CD4-positive, alpha-beta T cell treated with Interleukin-17A for 4 hours (primary cell): Measurements from ENCODE around the gene CDH18.

ENCODE experiments used
- DNase-seq: peaks from one replicate; pipeline ENCODE4 v3.0.0-alpha.2; 2020; ENCODE audit warnings: mixed read lengths

The CDH18 gene

GRCh38 chr5:19928562-19929421 lies 59.2 kb downstream of the CDH18 start:
- DNase-seq, result no peak

- DNase-seq, result no peak
Measured at GRCh38 chr5:19927919-19928318, 60.1 kb downstream of the CDH18 start.

GRCh38 chr5:19927170-19927569 lies 60.8 kb downstream of the CDH18 start:
- DNase-seq, result no peak

- no peak for DNase-seq
Measured at GRCh38 chr5:19923742-19924141, 64.3 kb downstream of the CDH18 start.

GRCh38 chr5:19920761-19921160 lies 67.2 kb downstream of the CDH18 start:
- no peak for DNase-seq

- no peak for DNase-seq
Measured at GRCh38 chr5:19918780-19919179, 69.2 kb downstream of the CDH18 start.

GRCh38 chr5:19917588-19918122 lies 70.3 kb downstream of the CDH18 start:
- DNase-seq, result no peak

GRCh38 chr5:19910136-19910535 lies 77.9 kb downstream of the CDH18 start:
- no peak for DNase-seq

- no peak for DNase-seq
Measured at GRCh38 chr5:19904766-19905165, 83.2 kb downstream of the CDH18 start.

GRCh38 chr5:19903611-19904010 lies 84.4 kb downstream of the CDH18 start:
- DNase-seq, result no peak

- DNase-seq, result no peak
Measured at GRCh38 chr5:19902316-19902934, 85.6 kb downstream of the CDH18 start.

- DNase-seq, result no peak
Measured at GRCh38 chr5:19900269-19900668, 87.7 kb downstream of the CDH18 start.

- no peak for DNase-seq
Measured at GRCh38 chr5:19891658-19892057, 96.3 kb downstream of the CDH18 start.

GRCh38 chr5:19886123-19886917 lies 101.7 kb downstream of the CDH18 start:
- no peak for DNase-seq

- DNase-seq, result no peak
Measured at GRCh38 chr5:19885040-19885824, 102.8 kb downstream of the CDH18 start.

- DNase-seq, result no peak
Measured at GRCh38 chr5:19880859-19881436, 107.1 kb downstream of the CDH18 start.

GRCh38 chr5:19880458-19880857 lies 107.5 kb downstream of the CDH18 start:
- no peak for DNase-seq

- DNase-seq, result no peak
Measured at GRCh38 chr5:19874811-19875210, 113.2 kb downstream of the CDH18 start.

- DNase-seq, result no peak
Measured at GRCh38 chr5:19866090-19866450, 121.9 kb downstream of the CDH18 start.

- no peak for DNase-seq
Measured at GRCh38 chr5:19865336-19866089, 122.5 kb downstream of the CDH18 start.

GRCh38 chr5:19862711-19863110 lies 125.3 kb downstream of the CDH18 start:
- no peak for DNase-seq
